Trophoblast cell (in vitro differentiated cells and primary cell): ENCODE results near the gene ECI2.

Experiments
- DNase-seq, 2 donors: peaks; one replicate each; pipeline ENCODE4 v3.0.0-alpha.2; 2016
- H2AFZ ChIP-seq: 2 replicates; pipeline ENCODE4 v1.6.1; 2013; ENCODE audit warnings: low read length, moderate library complexity, mild to moderate bottlenecking; ENCODE audit not compliant: insufficient read depth, poor library complexity
- H2AK5ac ChIP-seq: 2 replicates; pipeline ENCODE4 v1.6.1; 2013; ENCODE audit warnings: mild to moderate bottlenecking, low read length
- H2BK120ac ChIP-seq: 2 replicates; pipeline ENCODE4 v1.6.1; 2013; ENCODE audit warnings: low read length, mild to moderate bottlenecking, moderate library complexity; ENCODE audit not compliant: insufficient read depth, poor library complexity
- H2BK12ac ChIP-seq: 2 replicates; pipeline ENCODE4 v1.6.1; 2013; ENCODE audit warnings: mild to moderate bottlenecking, low read length, moderate library complexity
- H2BK5ac ChIP-seq: 2 replicates; pipeline ENCODE4 v1.6.1; 2013; ENCODE audit warnings: low read length, low read depth, moderate library complexity, mild to moderate bottlenecking; ENCODE audit not compliant: poor library complexity
- H3K14ac ChIP-seq: 2 replicates; pipeline ENCODE4 v1.6.1; 2013; ENCODE audit warnings: mild to moderate bottlenecking, low read length
- H3K18ac ChIP-seq: 2 replicates; pipeline ENCODE4 v1.6.1; 2013; ENCODE audit warnings: mild to moderate bottlenecking, low read length
- H3K23ac ChIP-seq: 2 replicates; pipeline ENCODE4 v1.6.1; 2013; ENCODE audit warnings: low read length
- H3K27ac ChIP-seq: 2 replicates; pipeline ENCODE4 v1.5.1; 2013; ENCODE audit warnings: low read depth, mild to moderate bottlenecking, inconsistent platforms, low read length, moderate library complexity
- H3K27me3 ChIP-seq: 2 replicates; pipeline ENCODE4 v1.6.1; 2013; ENCODE audit warnings: inconsistent platforms, mild to moderate bottlenecking, low read length, moderate library complexity; ENCODE audit not compliant: insufficient read depth
- H3K36me3 ChIP-seq, 2 experiments: 1 replicate in 1 of 2; 2 replicates in 1 of 2; pipeline ENCODE4 v1.6.1; 2013; ENCODE audit warnings: low read length in 2 of 2, mild to moderate bottlenecking in 2 of 2, moderate library complexity in 1 of 2; ENCODE audit not compliant: insufficient read depth in 2 of 2, control insufficient read depth in 1 of 2
- H3K4ac ChIP-seq: 2 replicates; pipeline ENCODE4 v1.6.1; 2013; ENCODE audit warnings: low read depth, mild to moderate bottlenecking, low read length, moderate library complexity
- H3K4me1 ChIP-seq, 2 experiments: 1 replicate in 1 of 2; 2 replicates in 1 of 2; pipeline ENCODE4 v1.6.1; 2013; ENCODE audit warnings: low read length in 2 of 2, mild to moderate bottlenecking in 2 of 2, moderate library complexity in 1 of 2; ENCODE audit not compliant: insufficient read depth in 2 of 2, control insufficient read depth in 1 of 2
- H3K4me2 ChIP-seq: 2 replicates; pipeline ENCODE4 v1.6.1; 2013; ENCODE audit warnings: inconsistent platforms, mild to moderate bottlenecking, low read length, moderate library complexity
- H3K4me3 ChIP-seq: 2 replicates; pipeline ENCODE4 v1.5.1; 2013; ENCODE audit warnings: mild to moderate bottlenecking, low read depth, low read length, inconsistent platforms
- H3K79me1 ChIP-seq: one replicate; pipeline ENCODE4 v1.6.1; 2013; ENCODE audit warnings: low read length
- H3K79me2 ChIP-seq: 2 replicates; pipeline ENCODE4 v1.6.1; 2013; ENCODE audit warnings: low read length, mild to moderate bottlenecking; ENCODE audit not compliant: control insufficient read depth, insufficient read depth, poor library complexity
- H3K9ac ChIP-seq: 2 replicates; pipeline ENCODE4 v1.6.1; 2013; ENCODE audit warnings: mild to moderate bottlenecking, low read length
- H3K9me3 ChIP-seq: 2 replicates; pipeline ENCODE4 v1.6.1; 2013; ENCODE audit warnings: low read depth, mild to moderate bottlenecking, control low read depth, inconsistent platforms, low read length; ENCODE audit not compliant: insufficient read depth
- H4K12ac ChIP-seq: 2 replicates; pipeline ENCODE4 v1.6.1; 2013; ENCODE audit warnings: low read depth, mild to moderate bottlenecking, low read length, moderate library complexity
- H4K8ac ChIP-seq: 2 replicates; pipeline ENCODE4 v1.6.1; 2013; ENCODE audit warnings: low read depth, mild to moderate bottlenecking, low read length, moderate library complexity
- H4K91ac ChIP-seq: one replicate; pipeline ENCODE4 v1.6.1; 2013; ENCODE audit warnings: low read depth, mild to moderate bottlenecking, low read length, moderate library complexity
- WGBS: extraction: QIAGEN DNeasy Blood & Tissue Kit; methylation state at CpG from one replicate; pipeline ENCODE4 v1.1.7; 2013; ENCODE audit warnings: missing lambda C conversion rate; ENCODE audit not compliant: insufficient read length, insufficient coverage; ENCODE audit errors: extremely low coverage; 5-methylcytosine and 5-hydroxymethylcytosine counted together

ECI2 gene

DNA sequence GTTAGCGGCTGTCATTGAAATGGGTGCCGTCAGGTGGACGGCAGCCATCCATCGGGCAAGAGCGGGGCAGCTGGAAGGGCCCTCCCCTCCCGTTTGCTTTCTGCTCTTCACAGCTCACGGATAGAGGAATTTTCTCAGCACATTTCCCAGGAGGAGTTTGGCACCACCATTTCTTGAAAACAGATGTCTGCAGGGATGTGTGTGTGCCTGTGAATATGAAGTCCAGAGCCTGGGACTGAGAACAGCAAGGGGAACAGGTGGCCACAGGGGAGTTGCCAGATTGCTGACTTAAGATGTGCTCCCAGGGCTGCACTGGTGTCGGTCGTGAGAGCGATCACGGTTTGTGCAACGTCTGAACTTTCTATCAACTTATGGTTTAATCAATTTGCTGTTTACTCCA, 22.1 kb upstream of the ECI2 start:
- Histone ChIP-seq H4K12ac (no peak overlapping the region), H3K4ac (no peak overlapping the region), H2BK12ac (no peak overlapping the region), H3K27me3 (no peaks in the 10 kb centered on the region), H3K27ac (no peak overlapping the region), H2AFZ (no peak overlapping the region), H4K8ac (no peak overlapping the region), H2AK5ac (no peak overlapping the region), H3K9ac (no peak overlapping the region), H3K79me1 (no peaks in the 10 kb centered on the region), H3K79me2 (no peaks in the 10 kb centered on the region), H3K9me3 (no peaks in the 10 kb centered on the region), H3K23ac (no peak overlapping the region), H3K4me3 (no peak overlapping the region), H3K36me3 (no peaks in the 10 kb centered on the region), H2BK5ac (no peak overlapping the region), H4K91ac (no peak overlapping the region), H2BK120ac (no peak overlapping the region), H3K18ac (no peak overlapping the region), H3K14ac (no peak overlapping the region), H3K4me1 (no peaks in the 10 kb centered on the region), H3K4me2 (no peak overlapping the region)
- DNase-seq: no peak
- no CpG with 5 or more reads among the region's 12 CpGs for WGBS

- WGBS: no CpG with 5 or more reads among the region's 6 CpGs
Observed at GRCh38 chr6:4155848-4156466, 20.6 kb upstream of the ECI2 start.

GRCh38 chr6:4153514-4153985, 18.2 kb upstream of the ECI2 start:
- Histone ChIP-seq H2BK120ac (no peak overlapping the region), H4K8ac (no peak overlapping the region), H3K36me3 (no peaks in the 10 kb centered on the region), H3K79me2 (no peaks in the 10 kb centered on the region), H3K27me3 (no peaks in the 10 kb centered on the region), H2BK12ac (no peak overlapping the region), H3K9me3 (no peaks in the 10 kb centered on the region), H3K9ac (no peak overlapping the region), H2AFZ (no peak overlapping the region), H3K27ac (no peak overlapping the region), H3K79me1 (no peaks in the 10 kb centered on the region), H3K4me2 (no peak overlapping the region), H3K14ac (no peak overlapping the region), H3K18ac (no peak overlapping the region), H4K12ac (no peak overlapping the region), H3K23ac (no peak overlapping the region), H3K4me3 (no peak overlapping the region), H4K91ac (no peak overlapping the region), H2BK5ac (no peak overlapping the region), H2AK5ac (no peak overlapping the region), H3K4me1 (no peaks in the 10 kb centered on the region), H3K4ac (no peak overlapping the region)
- DNase-seq: no peak
- WGBS: no CpG with 5 or more reads among the region's 6 CpGs

More at GRCh38 chr6:4155848-4156466, 20.6 kb upstream of the ECI2 start:
- H3K9ac ChIP-seq: no peak overlapping the region
- H3K23ac ChIP-seq: no peak overlapping the region
- no peaks in the 10 kb centered on the region for H3K27me3 ChIP-seq
- no peak overlapping the region for H2BK5ac ChIP-seq
- H4K91ac ChIP-seq: no peak overlapping the region
- no peak overlapping the region for H2BK120ac ChIP-seq
- H3K4me3 ChIP-seq: no peak overlapping the region
- no peaks in the 10 kb centered on the region for H3K79me2 ChIP-seq
- no peak overlapping the region for H4K8ac ChIP-seq
- no peaks in the 10 kb centered on the region for H3K79me1 ChIP-seq
- H3K9me3 ChIP-seq: no peaks in the 10 kb centered on the region
- no peaks in the 10 kb centered on the region for H3K36me3 ChIP-seq
- H2AFZ ChIP-seq: no peak overlapping the region
- DNase-seq: peak; percentile 73 to 94
- H2AK5ac ChIP-seq: no peak overlapping the region
- H3K4me2 ChIP-seq: no peak overlapping the region
- no peak overlapping the region for H4K12ac ChIP-seq
- no peak overlapping the region for H2BK12ac ChIP-seq
- H3K18ac ChIP-seq: no peak overlapping the region
- H3K14ac ChIP-seq: no peak overlapping the region
- no peak overlapping the region for H3K27ac ChIP-seq
- H3K4me1 ChIP-seq: no peaks in the 10 kb centered on the region
- no peak overlapping the region for H3K4ac ChIP-seq

DNA sequence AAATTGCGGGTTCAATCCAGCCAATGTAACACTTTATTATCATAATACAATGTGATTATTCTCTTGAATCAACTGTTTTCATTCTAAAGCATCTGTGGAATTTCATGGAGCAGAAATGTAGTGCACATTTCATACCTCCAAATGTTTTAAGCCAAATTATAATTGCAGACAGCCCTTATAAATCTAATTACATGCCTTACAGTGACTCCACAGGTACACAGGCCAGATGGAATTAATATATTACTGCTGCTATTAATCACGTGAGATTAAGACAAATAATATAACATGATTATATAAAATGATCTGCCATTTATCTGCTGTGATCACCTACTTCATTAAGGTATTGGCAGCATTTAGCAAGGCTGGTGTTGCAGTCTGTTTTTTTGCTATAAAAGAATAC, 9.7 kb upstream of the ECI2 start:
- Histone ChIP-seq H3K27ac (no peak overlapping the region), H3K18ac (no peak overlapping the region), H3K4me2 (no peak overlapping the region), H3K4me1 (no peaks in the 10 kb centered on the region), H3K4me3 (no peak overlapping the region), H3K14ac (no peak overlapping the region), H3K23ac (no peak overlapping the region), H3K36me3 (no peaks in the 10 kb centered on the region), H3K27me3 (no peaks in the 10 kb centered on the region), H3K79me1 (no peaks in the 10 kb centered on the region), H2AK5ac (no peak overlapping the region), H4K8ac (no peak overlapping the region), H3K79me2 (no peaks in the 10 kb centered on the region), H2BK12ac (no peak overlapping the region), H4K12ac (no peak overlapping the region), H2BK5ac (no peak overlapping the region), H2AFZ (no peak overlapping the region), H4K91ac (no peak overlapping the region), H3K4ac (no peak overlapping the region), H3K9ac (no peak overlapping the region), H3K9me3 (no peaks in the 10 kb centered on the region), H2BK120ac (no peak overlapping the region)
- no CpG with 5 or more reads among the region's 2 CpGs for WGBS
- DNase-seq: no peak
